ENCODE measurements around the gene CCDC92. TPM values are rescaled to one million over a fixed set of nuclear protein-coding genes. Genes with fewer than 3 reads are reported as not detected.

The CCDC92 gene
- polyA plus RNA-seq, 2 of the 4 experiments (the other 2 are of a cell fraction): 27.2 to 27.5 TPM

DNA sequence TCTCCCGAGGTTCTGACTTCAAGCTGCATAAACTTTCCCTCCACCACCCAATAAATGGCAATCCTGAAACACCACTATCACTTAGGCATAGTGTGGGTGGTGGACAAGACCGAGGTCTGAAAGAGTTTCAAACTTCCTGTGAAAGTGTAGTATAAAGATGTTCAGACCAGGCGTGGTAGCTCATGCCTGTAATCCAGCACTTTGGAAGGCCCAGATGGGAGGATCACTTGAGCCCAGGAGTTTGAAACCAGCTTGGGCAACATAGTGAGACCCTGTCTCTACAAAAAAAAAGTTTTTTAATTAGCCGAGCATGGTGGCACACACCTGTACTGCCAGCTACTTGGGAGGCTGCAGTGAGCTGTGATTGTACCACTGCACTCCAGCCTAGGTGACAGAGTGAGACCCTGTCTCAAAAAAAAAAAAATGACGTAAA is 61.9 kb downstream of the CCDC92 start:
- FAIRE-seq (no peak), ATAC-seq (peak; percentile 19 to 50; a peak in 3 of 6 replicates), DNase-seq (ENCODE audit: low read depth in 1 of 2, low spot score in 1 of 2) (peak in 1 of 2 experiments; percentile 19)
- no peak for TF ChIP-seq NPAS2 (CRISPR knock-in tag; IDR thresholded peaks at IDR 0.05; ENCODE audit: borderline replicate concordance)
- TF ChIP-seq POLR2A (IDR thresholded peaks at IDR 0.05; ENCODE audit: low read length): no peak
- TF ChIP-seq, protein P1, sequence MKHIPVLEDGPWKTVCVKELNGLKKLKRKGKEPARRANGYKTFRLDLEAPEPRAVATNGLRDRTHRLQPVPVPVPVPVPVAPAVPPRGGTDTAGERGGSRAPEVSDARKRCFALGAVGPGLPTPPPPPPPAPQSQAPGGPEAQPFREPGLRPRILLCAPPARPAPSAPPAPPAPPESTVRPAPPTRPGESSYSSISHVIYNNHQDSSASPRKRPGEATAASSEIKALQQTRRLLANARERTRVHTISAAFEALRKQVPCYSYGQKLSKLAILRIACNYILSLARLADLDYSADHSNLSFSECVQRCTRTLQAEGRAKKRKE (CRISPR knock-in tag; IDR thresholded peaks at IDR 0.05; ENCODE audit: low read depth): no peak
- TF ChIP-seq USF2 (IDR thresholded peaks at IDR 0.05): no peak
- no peak for TF ChIP-seq HOXA7 (CRISPR knock-in tag; IDR thresholded peaks at IDR 0.05)
- no peak for TF ChIP-seq JUNB (IDR thresholded peaks at IDR 0.05)
- TF ChIP-seq TP53 (CRISPR knock-in tag; IDR thresholded peaks at IDR 0.05): no peak
- no peak for TF ChIP-seq POLR2AphosphoS2 (conservative IDR thresholded peaks at IDR 0.05; ENCODE audit: low read length)
- TF ChIP-seq ESRRA (IDR thresholded peaks at IDR 0.05; ENCODE audit: borderline replicate concordance, low read length): no peak
- TF ChIP-seq NR3C1 (IDR thresholded peaks at IDR 0.05): no peak
- no peak for TF ChIP-seq GATA3 (IDR thresholded peaks at IDR 0.05; ENCODE audit: borderline replicate concordance)
- no peak for TF ChIP-seq SMC3 (IDR thresholded peaks at IDR 0.05)
- TF ChIP-seq TFCP2L1 (CRISPR knock-in tag; IDR thresholded peaks at IDR 0.05): no peak
- no peak for TF ChIP-seq RARB (CRISPR knock-in tag; IDR thresholded peaks at IDR 0.05)
- no peak for TF ChIP-seq CHD2 (IDR thresholded peaks at IDR 0.05; ENCODE audit: low read length, partially characterized antibody)
- no peak for TF ChIP-seq FOSB (CRISPR knock-in tag; IDR thresholded peaks at IDR 0.05)
- no peak for TF ChIP-seq PHF8 (IDR thresholded peaks at IDR 0.05; ENCODE audit: borderline replicate concordance, low read depth)
- H3K27ac ChIP-seq: no peak overlapping the region
- CTCF ChIA-PET: interaction anchor here (1.7 kb wide), 1 partner anchor 19 kb away, joined by 4 read pairs; no protein-coding TSS in a partner anchor
- no peaks in the 10 kb centered on the region for H3K4me1 ChIP-seq
- POLR2A ChIA-PET: interaction anchor here (0.6 kb wide), 1 partner anchor 38 kb away, joined by 3 read pairs; no protein-coding TSS in a partner anchor
- 42% methylated on average over 5 of the region's 5 CpGs for WGBS (ENCODE audit: missing lambda C conversion rate)
- no peaks in the 10 kb centered on the region for H3K9me3 ChIP-seq
- no peak overlapping the region for H3K4me2 ChIP-seq
- H3K4me3 ChIP-seq: no peak overlapping the region

GRCh38 chr12:123910057-123910456 is 62.6 kb downstream of the CCDC92 start:
- 87% methylated on average over 8 of the region's 8 CpGs for WGBS (ENCODE audit: missing lambda C conversion rate)

More at GRCh38 chr12:123910057-123910456, 62.6 kb downstream of the CCDC92 start:
- Histone ChIP-seq H3K9me3 (no peaks in the 10 kb centered on the region), H3K4me2 (no peak overlapping the region), H3K27ac (no peak overlapping the region), H3K4me3 (no peak overlapping the region), H3K4me1 (no peaks in the 10 kb centered on the region)
- DNase-seq (ENCODE audit: low read depth in 1 of 2, low spot score in 1 of 2) (no peak), ATAC-seq (no peak; a peak in 1 of 6 replicates), FAIRE-seq (no peak)
- CTCF ChIA-PET: interaction anchor here (0.6 to 1.7 kb wide), 2 partner anchors 9 to 18 kb away, joined by 4 read pairs; no protein-coding TSS in a partner anchor
- no peak for TF ChIP-seq HOXA7 (CRISPR knock-in tag; IDR thresholded peaks at IDR 0.05)
- TF ChIP-seq RCOR1 (IDR thresholded peaks at IDR 0.05; ENCODE audit: low read depth, low read length): no peak
- no peak for TF ChIP-seq GATA3 (IDR thresholded peaks at IDR 0.05; ENCODE audit: borderline replicate concordance)
- TF ChIP-seq, protein P2, sequence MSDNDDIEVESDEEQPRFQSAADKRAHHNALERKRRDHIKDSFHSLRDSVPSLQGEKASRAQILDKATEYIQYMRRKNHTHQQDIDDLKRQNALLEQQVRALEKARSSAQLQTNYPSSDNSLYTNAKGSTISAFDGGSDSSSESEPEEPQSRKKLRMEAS (IDR thresholded peaks at IDR 0.05): no peak
- TF ChIP-seq NPAS2 (CRISPR knock-in tag; IDR thresholded peaks at IDR 0.05; ENCODE audit: borderline replicate concordance): no peak
- TF ChIP-seq, protein P1 (CRISPR knock-in tag; IDR thresholded peaks at IDR 0.05; ENCODE audit: low read depth): no peak
- TF ChIP-seq HES2 (IDR thresholded peaks at IDR 0.05): no peak
- POLR2A ChIA-PET: no interaction called here

Measured in A549 (cell line).